PC-9 (cell line): ENCODE data around the gene SLC15A1.

Source experiments
- EZH2 ChIP-seq: fragments of 200-600 bp; sonication (generic); IDR thresholded peaks from 2 replicates; pipeline ENCODE4 v1.8.0; 2017; ENCODE audit warnings: antibody characterized with exemption, low read depth
- TF ChIP-seq, protein P1 (sequence below): fragments of 200-600 bp; sonication (generic); conservative IDR thresholded peaks from 2 replicates; pipeline ENCODE4 v1.6.1; 2017; ENCODE audit warnings: mixed run types, antibody characterized with exemption, mild to moderate bottlenecking, moderate library complexity

GRCh38 chr13:98643479-98643878, 109.0 kb downstream of the SLC15A1 start:
- TF ChIP-seq, protein P1, sequence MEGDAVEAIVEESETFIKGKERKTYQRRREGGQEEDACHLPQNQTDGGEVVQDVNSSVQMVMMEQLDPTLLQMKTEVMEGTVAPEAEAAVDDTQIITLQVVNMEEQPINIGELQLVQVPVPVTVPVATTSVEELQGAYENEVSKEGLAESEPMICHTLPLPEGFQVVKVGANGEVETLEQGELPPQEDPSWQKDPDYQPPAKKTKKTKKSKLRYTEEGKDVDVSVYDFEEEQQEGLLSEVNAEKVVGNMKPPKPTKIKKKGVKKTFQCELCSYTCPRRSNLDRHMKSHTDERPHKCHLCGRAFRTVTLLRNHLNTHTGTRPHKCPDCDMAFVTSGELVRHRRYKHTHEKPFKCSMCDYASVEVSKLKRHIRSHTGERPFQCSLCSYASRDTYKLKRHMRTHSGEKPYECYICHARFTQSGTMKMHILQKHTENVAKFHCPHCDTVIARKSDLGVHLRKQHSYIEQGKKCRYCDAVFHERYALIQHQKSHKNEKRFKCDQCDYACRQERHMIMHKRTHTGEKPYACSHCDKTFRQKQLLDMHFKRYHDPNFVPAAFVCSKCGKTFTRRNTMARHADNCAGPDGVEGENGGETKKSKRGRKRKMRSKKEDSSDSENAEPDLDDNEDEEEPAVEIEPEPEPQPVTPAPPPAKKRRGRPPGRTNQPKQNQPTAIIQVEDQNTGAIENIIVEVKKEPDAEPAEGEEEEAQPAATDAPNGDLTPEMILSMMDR = no peak
- TF ChIP-seq EZH2 = no peak
